Measurements from ENCODE around the gene HES6.

HES6 gene

DNA sequence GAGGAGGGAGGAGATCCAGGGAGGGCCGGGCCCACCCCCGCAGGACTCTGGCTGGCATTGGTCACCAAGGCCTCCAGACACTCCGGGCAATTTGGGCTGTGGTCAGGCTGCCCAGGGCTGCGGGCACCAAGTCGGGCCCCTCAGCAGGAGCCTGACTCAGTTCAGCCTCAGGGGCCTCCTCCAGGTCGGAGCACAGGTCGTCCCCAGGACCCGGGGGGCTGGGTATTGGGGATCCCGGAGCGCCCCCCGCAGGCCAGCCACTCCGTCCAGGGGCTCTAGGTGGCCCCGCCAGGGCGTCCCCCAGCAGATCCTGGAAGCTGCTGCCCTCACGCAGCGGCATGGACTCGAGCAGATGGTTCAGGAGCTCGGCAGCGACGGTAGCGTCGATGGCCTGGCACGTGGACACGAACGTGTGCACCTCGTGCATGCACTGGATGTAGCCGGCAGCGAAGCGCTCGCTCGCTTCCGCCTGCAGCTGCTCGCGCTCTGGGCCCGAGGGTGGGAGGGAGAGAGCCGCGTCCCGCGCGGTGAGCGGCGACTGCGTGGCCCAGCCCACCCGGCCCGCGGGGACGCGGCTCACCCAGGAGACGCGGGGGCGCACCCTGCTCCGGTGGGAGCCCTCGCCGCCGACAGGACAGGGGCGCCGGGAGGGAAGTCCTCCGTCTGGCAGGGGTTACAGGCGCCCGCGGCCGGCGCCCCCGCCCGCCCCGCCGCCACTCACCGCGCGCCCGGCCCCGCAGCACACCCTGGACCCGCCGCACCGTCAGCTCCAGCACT lies 884 bp downstream of the HES6 start:
- H3K4me3 ChIP-seq (ENCODE audit: low read depth, low read length), result no peak overlapping the region
- no peak for DNase-seq (ENCODE audit: low read depth)
- TF ChIP-seq, protein P1, sequence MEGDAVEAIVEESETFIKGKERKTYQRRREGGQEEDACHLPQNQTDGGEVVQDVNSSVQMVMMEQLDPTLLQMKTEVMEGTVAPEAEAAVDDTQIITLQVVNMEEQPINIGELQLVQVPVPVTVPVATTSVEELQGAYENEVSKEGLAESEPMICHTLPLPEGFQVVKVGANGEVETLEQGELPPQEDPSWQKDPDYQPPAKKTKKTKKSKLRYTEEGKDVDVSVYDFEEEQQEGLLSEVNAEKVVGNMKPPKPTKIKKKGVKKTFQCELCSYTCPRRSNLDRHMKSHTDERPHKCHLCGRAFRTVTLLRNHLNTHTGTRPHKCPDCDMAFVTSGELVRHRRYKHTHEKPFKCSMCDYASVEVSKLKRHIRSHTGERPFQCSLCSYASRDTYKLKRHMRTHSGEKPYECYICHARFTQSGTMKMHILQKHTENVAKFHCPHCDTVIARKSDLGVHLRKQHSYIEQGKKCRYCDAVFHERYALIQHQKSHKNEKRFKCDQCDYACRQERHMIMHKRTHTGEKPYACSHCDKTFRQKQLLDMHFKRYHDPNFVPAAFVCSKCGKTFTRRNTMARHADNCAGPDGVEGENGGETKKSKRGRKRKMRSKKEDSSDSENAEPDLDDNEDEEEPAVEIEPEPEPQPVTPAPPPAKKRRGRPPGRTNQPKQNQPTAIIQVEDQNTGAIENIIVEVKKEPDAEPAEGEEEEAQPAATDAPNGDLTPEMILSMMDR (IDR thresholded peaks at IDR 0.05; ENCODE audit: insufficient read depth, low read depth, low read length, missing control alignments), result no peak

DNA sequence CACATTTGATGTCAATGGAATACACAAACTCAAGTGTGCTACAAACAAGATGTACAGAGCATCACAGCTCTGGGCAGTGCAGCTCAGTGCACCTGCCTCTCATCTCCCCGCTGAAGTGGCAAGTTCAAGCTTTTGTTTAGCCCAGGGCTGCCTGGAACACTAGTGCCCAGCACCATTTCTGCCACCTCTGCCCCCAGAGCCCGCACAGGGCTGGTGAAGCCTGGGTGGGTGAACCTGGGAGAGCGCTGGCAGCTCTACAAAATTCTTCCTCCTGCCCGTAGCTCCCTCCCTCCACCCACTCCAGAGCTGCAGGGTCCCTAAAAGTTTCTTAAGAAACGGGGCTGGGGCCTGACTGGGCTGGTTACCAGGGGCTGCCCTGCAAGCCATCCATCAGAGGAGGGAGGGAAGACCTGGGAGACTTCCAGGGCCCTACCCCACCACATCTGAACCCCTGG lies 1.5 kb downstream of the HES6 start:
- TF ChIP-seq, protein P1 (IDR thresholded peaks at IDR 0.05; ENCODE audit: insufficient read depth, low read depth, low read length, missing control alignments), result no peak
- DNase-seq (ENCODE audit: low read depth), result no peak
- no peak overlapping the region for H3K4me3 ChIP-seq (ENCODE audit: low read depth, low read length)

DNA sequence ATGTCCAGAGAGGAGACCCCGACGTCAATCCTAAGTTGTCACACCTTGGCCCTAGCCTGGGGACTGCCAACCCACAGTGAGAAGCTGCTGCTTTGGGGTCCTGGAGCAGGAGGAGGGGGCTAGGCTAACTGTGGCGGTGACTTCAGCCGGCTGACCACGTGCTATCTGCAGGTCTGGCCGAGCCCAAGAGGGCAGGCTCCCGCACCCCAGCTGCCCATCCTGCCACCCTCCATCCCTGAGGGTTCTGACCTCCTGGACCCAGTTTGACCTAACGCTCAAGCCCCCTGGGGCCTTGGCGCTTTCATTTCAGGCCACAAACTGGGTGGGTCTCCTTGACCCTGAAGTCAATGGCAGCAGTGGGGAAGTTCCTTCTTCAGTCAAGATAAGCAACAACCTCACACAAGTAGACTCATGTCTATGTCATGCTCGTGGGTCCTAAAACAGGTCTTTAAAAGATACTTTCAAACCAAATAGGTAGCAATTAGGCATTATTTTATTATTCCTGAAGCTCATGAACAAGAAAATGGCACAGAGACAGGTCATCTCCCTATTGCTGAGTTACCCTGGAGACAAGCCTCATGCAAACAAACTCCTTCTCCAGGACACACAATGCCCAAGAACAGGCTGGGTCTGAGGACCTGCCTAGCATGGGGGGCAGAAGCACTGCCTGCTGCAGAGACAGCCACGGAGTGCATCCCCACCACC lies 2.3 kb downstream of the HES6 start:
- TF ChIP-seq, protein P1 (IDR thresholded peaks at IDR 0.05; ENCODE audit: insufficient read depth, low read depth, low read length, missing control alignments), result no peak
- no peak overlapping the region for H3K4me3 ChIP-seq (ENCODE audit: low read depth, low read length)
- DNase-seq (ENCODE audit: low read depth), result no peak

DNA sequence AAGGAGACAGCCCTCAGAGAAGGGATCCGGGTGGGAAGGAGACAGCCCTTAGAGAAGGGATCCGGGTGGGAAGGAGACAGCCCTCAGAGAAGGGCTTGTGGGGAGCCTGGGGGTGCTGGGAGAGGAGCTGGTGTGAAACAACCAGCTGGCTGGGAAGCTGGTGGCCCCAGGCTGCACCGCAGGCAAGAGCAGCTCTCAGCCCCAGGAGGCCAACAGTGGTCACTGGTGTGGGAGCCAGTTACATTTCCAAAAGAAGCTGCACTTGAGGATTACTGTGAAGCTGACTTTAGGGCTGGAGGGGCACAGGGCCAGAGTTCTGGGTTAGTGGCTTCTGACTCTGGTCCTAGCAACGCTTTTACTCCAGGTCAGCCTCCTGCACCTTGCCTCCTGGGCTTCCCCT lies 3.3 kb downstream of the HES6 start:
- no peak overlapping the region for H3K4me3 ChIP-seq (ENCODE audit: low read depth, low read length)
- TF ChIP-seq, protein P1 (IDR thresholded peaks at IDR 0.05; ENCODE audit: insufficient read depth, low read depth, low read length, missing control alignments), result no peak
- no peak for DNase-seq (ENCODE audit: low read depth)

DNA sequence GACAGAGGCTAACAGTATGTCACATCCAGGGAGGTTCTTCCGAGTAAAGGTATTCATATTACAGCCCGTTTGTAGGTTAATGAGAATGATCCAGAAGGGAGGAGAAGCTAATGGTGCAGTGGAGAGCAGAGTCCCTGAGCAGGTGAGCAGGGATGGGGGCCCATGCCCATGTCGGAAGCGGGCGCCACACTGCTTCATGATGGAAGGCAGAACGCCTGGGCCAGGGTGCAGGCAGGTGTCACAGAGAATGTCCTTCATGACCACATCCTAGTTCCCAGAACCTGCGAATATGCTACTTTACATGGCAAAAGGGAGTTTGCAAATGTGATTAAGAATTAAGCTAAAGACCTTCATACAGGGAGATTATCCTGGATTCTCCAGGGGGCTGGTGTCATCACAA lies 4.0 kb downstream of the HES6 start:
- TF ChIP-seq, protein P1 (IDR thresholded peaks at IDR 0.05; ENCODE audit: insufficient read depth, low read depth, low read length, missing control alignments), result no peak
- H3K4me3 ChIP-seq (ENCODE audit: low read depth, low read length), result no peak overlapping the region
- DNase-seq (ENCODE audit: low read depth), result no peak

DNA sequence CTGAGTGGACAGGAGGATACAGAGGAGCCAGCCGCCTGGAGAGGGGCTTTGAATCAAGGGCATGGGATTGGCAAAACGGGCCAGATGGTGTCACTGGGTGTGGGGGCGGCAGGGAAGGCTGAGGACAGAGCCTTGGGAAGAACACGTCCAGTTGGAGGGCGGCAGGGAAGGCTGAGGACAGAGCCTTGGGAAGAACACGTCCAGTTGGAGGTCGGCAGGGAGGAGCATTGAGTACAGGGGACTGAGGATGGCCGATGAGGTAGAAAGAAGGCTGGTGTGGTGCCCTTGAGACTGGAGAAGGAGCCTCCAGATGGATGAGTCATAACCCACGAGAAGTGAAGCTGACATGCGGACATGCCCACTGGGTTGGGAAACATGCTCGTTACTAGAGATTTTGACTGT lies 4.5 kb downstream of the HES6 start:
- no peak for DNase-seq (ENCODE audit: low read depth)
- TF ChIP-seq, protein P1 (IDR thresholded peaks at IDR 0.05; ENCODE audit: insufficient read depth, low read depth, low read length, missing control alignments), result no peak
- no peak overlapping the region for H3K4me3 ChIP-seq (ENCODE audit: low read depth, low read length)

All from GM12865 (cell line).